HepG2 (cell line): Measurements from ENCODE around the gene FAM163B. TPM values are rescaled to one million over a fixed set of nuclear protein-coding genes. Genes with fewer than 3 reads are reported as not detected.

Source experiments
- ATAC-seq: fragments of 200-7000 bp; cut with Tn5 transposase; 3 replicates; pipeline ENCODE4 v1.9.1; 2020; ENCODE audit warnings: mild to moderate bottlenecking, moderate library complexity
- BruUV-seq: library from RNA; stranded (reverse); fragments of 400-500 nt; replicated peaks from 2 replicates; lab custom pipeline; 2021; lab: Mats Ljungman, UMichigan
- CTCF ChIA-PET: fragments of 300-600 bp; formaldehyde crosslinking; extraction: SDS; loops from one replicate; lab custom pipeline; 2021; ENCODE audit warnings: low total read pairs, inconsistent platforms, low intra/inter-chr PET ratio; lab: Yijun Ruan, JAX
- POLR2A ChIA-PET: fragments of 350-600 bp; sonication (Branson Sonifier 250); formaldehyde crosslinking; loops from one replicate; lab custom pipeline; 2020; ENCODE audit warnings: antibody characterized with exemption, inconsistent platforms; lab: Yijun Ruan, JAX
- DNase-seq: peaks from one replicate; pipeline ENCODE4 v3.0.0-alpha.2; 2015; ENCODE audit warnings: low spot score
- FAIRE-seq: peaks from 3 replicates; lab custom pipeline; 2011; peaks lifted over from hg19 to GRCh38; lab: Jason Lieb, UNC
- H2AFZ ChIP-seq: one replicate; pipeline ENCODE4 v1.6.1; 2011; ENCODE audit warnings: low read length, inconsistent platforms
- H3K27ac ChIP-seq: fragments of 300-600 bp; 3 replicates; pipeline ENCODE4 v1.8.0; 2011; ENCODE audit warnings: mixed run types, mild to moderate bottlenecking, mixed read lengths, low read length, inconsistent platforms; ENCODE audit not compliant: insufficient read depth; ENCODE audit errors: extremely low read length
- H3K27me3 ChIP-seq, 2 experiments: fragments of 200-600 bp in 1 of 2; 2 replicates in 1 of 2; 3 replicates in 1 of 2; pipeline versions ENCODE4 v1.6.0 to v1.8.0; 2011; ENCODE audit warnings: low read length in 2 of 2, mild to moderate bottlenecking in 2 of 2, moderate library complexity in 2 of 2, inconsistent platforms in 1 of 2; ENCODE audit not compliant: insufficient read depth in 2 of 2, control insufficient read depth in 1 of 2
- H3K36me3 ChIP-seq, 2 experiments: fragments of 200-600 bp in 1 of 2; replicated peaks in 1 of 2; 2 replicates in 1 of 2; 3 replicates in 1 of 2; pipeline versions ENCODE4 v1.5.1 to v1.8.0; 2011; ENCODE audit warnings: low read length in 2 of 2, inconsistent platforms in 1 of 2; ENCODE audit not compliant: insufficient read depth in 2 of 2, control insufficient read depth in 1 of 2
- H3K4me1 ChIP-seq: 2 replicates; pipeline ENCODE4 v1.5.1; 2012; ENCODE audit warnings: low read length, inconsistent platforms; ENCODE audit not compliant: insufficient read depth
- H3K4me2 ChIP-seq: 2 replicates; pipeline ENCODE4 v1.6.0; 2011; ENCODE audit warnings: low read depth, low read length, inconsistent platforms
- H3K4me3 ChIP-seq, 3 experiments: fragments of 200-600 bp in 1 of 3; sonication (generic), shearing (Covaris generic) in 1 of 3; replicated peaks in 1 of 3; 2 replicates each; pipeline ENCODE4 v1.5.1; 2011 to 2016; ENCODE audit warnings: low read length in 3 of 3, inconsistent platforms in 2 of 3, low read depth in 2 of 3, mild to moderate bottlenecking in 2 of 3, control low read depth in 1 of 3, mixed read lengths in 1 of 3; ENCODE audit not compliant: insufficient read depth in 1 of 3
- H3K79me2 ChIP-seq: one replicate; pipeline ENCODE4 v1.6.1; 2011; ENCODE audit warnings: low read length, inconsistent platforms; ENCODE audit not compliant: insufficient read depth
- H3K9ac ChIP-seq: 2 replicates; pipeline ENCODE4 v1.6.0; 2011; ENCODE audit warnings: mild to moderate bottlenecking, low read depth, low read length, inconsistent platforms; ENCODE audit not compliant: insufficient read depth
- H3K9me3 ChIP-seq: 2 replicates; pipeline ENCODE4 v1.5.1; 2012; ENCODE audit warnings: mild to moderate bottlenecking, low read length
- H4K20me1 ChIP-seq: 2 replicates; pipeline ENCODE4 v1.6.0; 2011; ENCODE audit warnings: inconsistent platforms, mild to moderate bottlenecking, low read length, moderate library complexity; ENCODE audit not compliant: insufficient read depth
- AGO2 ChIP-seq: fragments of 200-400 bp; formaldehyde crosslinking; optimal IDR thresholded peaks from 2 replicates; pipeline ENCODE3; 2017; ENCODE audit warnings: mild to moderate bottlenecking, low read depth, low read length, moderate library complexity
- ARHGAP35 ChIP-seq: sonication (generic); formaldehyde crosslinking; IDR thresholded peaks from 2 replicates; pipeline ENCODE4 v1.9.0; 2022; ENCODE audit warnings: mild to moderate bottlenecking, inconsistent platforms, moderate library complexity, missing genetic modification reagents, borderline replicate concordance
- ESRRA ChIP-seq: sonication (generic); formaldehyde crosslinking; IDR thresholded peaks from 2 replicates; pipeline ENCODE4 v1.5.1; 2020; ENCODE audit warnings: mild to moderate bottlenecking, low read depth, missing genetic modification reagents
- PHB2 ChIP-seq: fragments of 450-650 bp; IDR thresholded peaks from 2 replicates; pipeline ENCODE4 v1.6.1; 2018; ENCODE audit not compliant: partially characterized antibody
- PPARG ChIP-seq: conservative IDR thresholded peaks from 2 replicates; pipeline ENCODE4 v1.6.1; 2016; ENCODE audit warnings: missing biosample characterization, missing genetic modification reagents
- SETDB1 ChIP-seq: sonication (generic); formaldehyde crosslinking; IDR thresholded peaks from 2 replicates; pipeline ENCODE4 v1.5.1; 2020; ENCODE audit warnings: missing genetic modification reagents, mild to moderate bottlenecking, borderline replicate concordance
- SUZ12 ChIP-seq: fragments of 150-350 bp; IDR thresholded peaks from 2 replicates; pipeline ENCODE4 v1.6.1; 2014; ENCODE audit warnings: low read depth, low read length
- TBX2 ChIP-seq: sonication (generic); formaldehyde crosslinking; IDR thresholded peaks from 2 replicates; pipeline ENCODE4 v1.5.0; 2020; ENCODE audit warnings: missing genetic modification reagents, mild to moderate bottlenecking, borderline replicate concordance
- ZNF280D ChIP-seq: sonication (generic); formaldehyde crosslinking; IDR thresholded peaks from 2 replicates; pipeline ENCODE4 v1.5.1; 2020; ENCODE audit warnings: mild to moderate bottlenecking, missing genetic modification reagents
- ZNF350 ChIP-seq: sonication (generic); formaldehyde crosslinking; IDR thresholded peaks from 2 replicates; pipeline ENCODE4 v1.4.0; 2020; ENCODE audit warnings: mild to moderate bottlenecking, low read depth, missing genetic modification reagents, borderline replicate concordance
- ZNF562 ChIP-seq: sonication (generic); formaldehyde crosslinking; IDR thresholded peaks from 2 replicates; pipeline ENCODE4 v1.8.0; 2022; ENCODE audit warnings: missing genetic modification reagents, borderline replicate concordance
- ZSCAN30 ChIP-seq: sonication (generic); formaldehyde crosslinking; IDR thresholded peaks from 2 replicates; pipeline ENCODE4 v1.5.0; 2020; ENCODE audit warnings: mild to moderate bottlenecking, missing genetic modification reagents
- WGBS: methylation state at CpG from one replicate; pipeline ENCODE4 v1.1.6; 2017; ENCODE audit warnings: low lambda C conversion rate; 5-methylcytosine and 5-hydroxymethylcytosine counted together
- in situ Hi-C: cut with HindIII; loops from 2 replicates; pipeline ENCODE4 v1.10.0; 2017; ENCODE audit warnings: low pct_unique_long_range_greater_than_20kb; ENCODE audit not compliant: extremely low pct_ligation_motif_present
- intact Hi-C: fragments of 100-400 bp; cut with micrococcal nuclease; formaldehyde crosslinking; loops from one replicate; pipeline ENCODE4 v1.10.0; 2022; ENCODE audit not compliant: unreplicated experiment
- polyA plus RNA-seq, 8 experiments: library from polyadenylated mRNA; depleted of rRNA in 3 of 8; stranded (reverse) in 7 of 8; unstranded in 1 of 8; fragments of >200 nt; fragmentation: Illumina TruSeq in 4 of 8; extraction: Trizol in 4 of 8; gene quantifications; 2 replicates each; pipeline versions ENCODE4 v1.2.1 to v1.2.3, GENCODE V29; 2011 to 2016; ENCODE audit warnings: low read depth in 4 of 8, missing spikeins in 1 of 8, mixed read lengths in 1 of 8; ENCODE audit not compliant: insufficient read depth in 1 of 8
- total RNA-seq, 5 experiments: library from RNA; depleted of rRNA; stranded (reverse); fragments of >200 nt; fragmentation: Illumina TruSeq; extraction: Trizol; gene quantifications; 2 replicates each; pipeline ENCODE4 v1.2.3, GENCODE V29; 2016; ENCODE audit warnings: low read depth in 1 of 5
- TF ChIP-seq, protein P1 (sequence below): sonication (generic); formaldehyde crosslinking; conservative IDR thresholded peaks from 2 replicates; pipeline ENCODE4 v1.8.0; 2022; ENCODE audit warnings: missing genetic modification reagents
- TF ChIP-seq, protein P2 (sequence below): sonication (generic); formaldehyde crosslinking; IDR thresholded peaks from 2 replicates; pipeline ENCODE4 v1.5.1; 2020; ENCODE audit warnings: missing genetic modification reagents, mild to moderate bottlenecking, borderline replicate concordance
- TF ChIP-seq, protein P3 (sequence below): IDR thresholded peaks from 2 replicates; pipeline ENCODE4 v1.6.1; 2016; ENCODE audit warnings: mild to moderate bottlenecking, missing biosample characterization, missing genetic modification reagents
- TF ChIP-seq, protein P4 (sequence below): sonication (generic); formaldehyde crosslinking; IDR thresholded peaks from 2 replicates; pipeline ENCODE4 v1.5.0; 2020; ENCODE audit warnings: mild to moderate bottlenecking, missing genetic modification reagents, borderline replicate concordance

Gene FAM163B
- total and polyA plus RNA-seq, 2 of the 13 experiments (the other 11 are each of a cell fraction or from before 2014, with no cell fraction given) = not detected

DNA sequence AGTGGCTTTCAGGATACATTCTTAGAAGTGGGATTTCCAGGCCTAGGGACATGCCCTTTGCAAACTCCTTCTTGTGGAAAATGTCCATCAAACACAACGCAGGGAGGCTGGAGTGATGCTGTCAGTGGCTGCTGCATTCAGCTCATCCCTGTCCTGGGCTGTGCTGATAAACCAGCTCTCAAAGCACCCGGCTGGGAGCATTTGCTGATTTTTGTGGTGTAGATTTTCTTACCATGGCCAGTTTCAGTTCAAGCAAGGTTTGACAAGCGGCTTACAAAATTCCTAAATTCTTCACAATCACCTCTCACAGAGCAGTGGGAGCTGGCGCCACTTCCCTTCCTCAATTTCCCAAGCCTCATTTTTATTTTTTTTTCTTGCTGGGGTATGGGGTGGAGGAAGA lies 28.2 kb downstream of the FAM163B start (continued):
- TF ChIP-seq TBX2 (CRISPR knock-in tag) (no peak), ZNF280D (no peak), AGO2 (no peak), SUZ12 (no peak)
- TF ChIP-seq, protein P1, sequence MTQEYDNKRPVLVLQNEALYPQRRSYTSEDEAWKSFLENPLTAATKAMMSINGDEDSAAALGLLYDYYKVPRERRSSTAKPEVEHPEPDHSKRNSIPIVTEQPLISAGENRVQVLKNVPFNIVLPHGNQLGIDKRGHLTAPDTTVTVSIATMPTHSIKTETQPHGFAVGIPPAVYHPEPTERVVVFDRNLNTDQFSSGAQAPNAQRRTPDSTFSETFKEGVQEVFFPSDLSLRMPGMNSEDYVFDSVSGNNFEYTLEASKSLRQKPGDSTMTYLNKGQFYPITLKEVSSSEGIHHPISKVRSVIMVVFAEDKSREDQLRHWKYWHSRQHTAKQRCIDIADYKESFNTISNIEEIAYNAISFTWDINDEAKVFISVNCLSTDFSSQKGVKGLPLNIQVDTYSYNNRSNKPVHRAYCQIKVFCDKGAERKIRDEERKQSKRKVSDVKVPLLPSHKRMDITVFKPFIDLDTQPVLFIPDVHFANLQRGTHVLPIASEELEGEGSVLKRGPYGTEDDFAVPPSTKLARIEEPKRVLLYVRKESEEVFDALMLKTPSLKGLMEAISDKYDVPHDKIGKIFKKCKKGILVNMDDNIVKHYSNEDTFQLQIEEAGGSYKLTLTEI = no peak
- TF ChIP-seq, protein P2, sequence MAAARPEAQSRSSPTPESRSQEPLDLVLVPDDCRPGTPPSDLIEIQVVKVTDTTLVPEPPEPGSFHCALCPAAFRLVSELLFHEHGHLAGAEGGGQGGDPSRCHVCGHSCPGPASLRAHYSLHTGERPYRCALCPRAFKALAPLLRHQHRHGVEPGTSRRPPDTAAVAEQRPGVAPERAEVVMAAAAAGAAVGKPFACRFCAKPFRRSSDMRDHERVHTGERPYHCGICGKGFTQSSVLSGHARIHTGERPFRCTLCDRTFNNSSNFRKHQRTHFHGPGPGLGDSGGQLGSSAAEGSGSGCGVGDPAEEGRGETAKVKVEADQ = no peak
- TF ChIP-seq, protein P3, sequence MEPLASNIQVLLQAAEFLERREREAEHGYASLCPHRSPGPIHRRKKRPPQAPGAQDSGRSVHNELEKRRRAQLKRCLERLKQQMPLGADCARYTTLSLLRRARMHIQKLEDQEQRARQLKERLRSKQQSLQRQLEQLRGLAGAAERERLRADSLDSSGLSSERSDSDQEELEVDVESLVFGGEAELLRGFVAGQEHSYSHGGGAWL (CRISPR knock-in tag) = no peak

GRCh38 chr9:133580419-133580738 lies 28.8 kb downstream of the FAM163B start:
- ChIA-PET POLR2A (no interaction called here), CTCF (no interaction called here)
- H3K79me2 ChIP-seq = no peaks in the 10 kb centered on the region
- H3K9me3 ChIP-seq = no peaks in the 10 kb centered on the region
- H4K20me1 ChIP-seq = no peaks in the 10 kb centered on the region
- H3K27ac ChIP-seq = no peak overlapping the region
- no peak overlapping the region for H3K4me2 ChIP-seq
- 25% methylated on average over 5 of the region's 6 CpGs for WGBS
- no peak overlapping the region for H3K9ac ChIP-seq
- H3K27me3 ChIP-seq = peaks cover 19 to 94% of the 10 kb centered on the region in 2 experiments
- H3K4me3 ChIP-seq = no peak overlapping the region
- DNase-seq (no peak), ATAC-seq (no peak), FAIRE-seq (no peak)
- no peaks in the 10 kb centered on the region for H3K36me3 ChIP-seq
- no peak overlapping the region for H2AFZ ChIP-seq
- peaks cover 21% of the 10 kb centered on the region for H3K4me1 ChIP-seq
- in situ Hi-C loops (no loop called here), intact Hi-C loops (no loop called here)
- no TSS peak for BruUV-seq
- TF ChIP-seq PHB2 (no peak), ESRRA (CRISPR knock-in tag) (no peak), ZNF562 (no peak), ARHGAP35 (no peak), ZNF350 (CRISPR knock-in tag) (no peak), PPARG (CRISPR knock-in tag) (no peak), ZSCAN30 (CRISPR knock-in tag) (no peak), SETDB1 (no peak)
- TF ChIP-seq, protein P4, sequence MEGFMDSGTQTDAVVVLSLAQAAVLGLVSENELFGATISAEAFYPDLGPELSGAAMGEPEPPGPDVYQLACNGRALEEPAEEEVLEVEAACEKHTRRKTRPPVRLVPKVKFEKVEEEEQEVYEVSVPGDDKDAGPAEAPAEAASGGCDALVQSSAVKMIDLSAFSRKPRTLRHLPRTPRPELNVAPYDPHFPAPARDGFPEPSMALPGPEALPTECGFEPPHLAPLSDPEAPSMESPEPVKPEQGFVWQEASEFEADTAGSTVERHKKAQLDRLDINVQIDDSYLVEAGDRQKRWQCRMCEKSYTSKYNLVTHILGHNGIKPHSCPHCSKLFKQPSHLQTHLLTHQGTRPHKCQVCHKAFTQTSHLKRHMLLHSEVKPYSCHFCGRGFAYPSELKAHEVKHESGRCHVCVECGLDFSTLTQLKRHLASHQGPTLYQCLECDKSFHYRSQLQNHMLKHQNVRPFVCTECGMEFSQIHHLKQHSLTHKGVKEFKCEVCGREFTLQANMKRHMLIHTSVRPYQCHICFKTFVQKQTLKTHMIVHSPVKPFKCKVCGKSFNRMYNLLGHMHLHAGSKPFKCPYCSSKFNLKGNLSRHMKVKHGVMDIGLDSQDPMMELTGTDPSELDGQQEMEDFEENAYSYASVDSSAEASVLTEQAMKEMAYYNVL (CRISPR knock-in tag) = no peak
